ENCODE measurements around the gene GABRR3. TPM values are rescaled to one million over a fixed set of nuclear protein-coding genes. Genes with fewer than 3 reads are reported as not detected.

GABRR3 gene
- not detected for total RNA-seq

DNA sequence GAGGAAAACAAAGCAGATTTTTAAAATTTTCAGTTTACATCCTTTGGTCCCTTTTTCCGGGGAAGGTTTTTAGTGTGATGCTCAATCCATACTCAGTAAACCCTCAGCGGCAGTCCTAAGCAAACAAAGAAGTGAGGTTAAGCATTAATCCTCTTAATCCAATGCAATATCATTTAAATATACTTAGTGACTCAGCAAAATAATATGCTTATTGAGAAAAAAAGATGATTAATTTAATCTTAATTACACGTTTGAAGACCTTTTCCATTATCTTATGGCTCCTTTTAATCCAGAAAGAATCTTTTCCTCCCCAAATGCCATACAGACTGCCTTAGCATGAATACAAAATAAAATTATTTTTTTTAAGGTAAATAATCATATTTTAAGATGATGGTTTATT is at the start of gene GABRR3:
Gene GABRR3 (minus strand): TSS at position 108 of the 400 bp plus-strand sequence. CDS start 328 bp downstream, outside the sequence.
- Mint-ChIP-seq H3K9me3 (no peaks in the 10 kb centered on the region), H3K4me3 (no peak within 1 kb of the TSS), H3K4me1 (ENCODE audit: low read depth) (peaks cover 13% of the 10 kb centered on the region), H3K27me3 (peaks cover 2% of the 10 kb centered on the region), H3K36me3 (no peaks in the 10 kb centered on the region), H3K27ac (no peak within 1 kb of the TSS)
- POLR2A ChIA-PET, result no interaction called here
- CTCF ChIA-PET, result no interaction called here
- no peak for DNase-seq
- intact Hi-C loops (cut with micrococcal nuclease), result loop anchor here (5.0 kb wide), 2 partner anchors 522 to 867 kb away; partner anchors contain the start of gene DCBLD2

DNA sequence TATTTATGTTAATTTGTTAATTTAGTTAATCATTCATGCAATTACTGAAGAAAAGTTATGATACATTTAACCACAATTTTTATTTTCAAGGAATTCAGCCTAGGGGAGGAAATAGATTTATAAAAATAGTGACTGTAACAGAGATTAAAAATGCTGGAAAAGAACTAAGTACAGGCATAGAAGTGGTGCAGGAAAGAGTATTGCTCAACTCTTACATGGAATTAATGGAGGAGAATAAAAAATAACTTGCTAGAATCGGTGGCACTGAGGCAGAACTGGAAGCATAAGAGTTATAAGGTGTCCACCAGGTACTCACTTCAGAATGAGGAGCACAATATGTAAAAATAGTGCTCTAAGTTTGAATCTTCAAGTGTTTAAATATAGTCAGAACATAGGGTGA is 38.4 kb upstream of the GABRR3 start:
- Mint-ChIP-seq H3K4me3 (no peak overlapping the region), H3K27me3 (peaks cover 5% of the 10 kb centered on the region), H3K36me3 (no peaks in the 10 kb centered on the region), H3K4me1 (ENCODE audit: low read depth) (no peaks in the 10 kb centered on the region), H3K9me3 (no peaks in the 10 kb centered on the region), H3K27ac (no peak overlapping the region)
- no peak for DNase-seq
- intact Hi-C loops (cut with micrococcal nuclease), result no loop called here
- ChIA-PET POLR2A (no interaction called here), CTCF (no interaction called here)

DNA sequence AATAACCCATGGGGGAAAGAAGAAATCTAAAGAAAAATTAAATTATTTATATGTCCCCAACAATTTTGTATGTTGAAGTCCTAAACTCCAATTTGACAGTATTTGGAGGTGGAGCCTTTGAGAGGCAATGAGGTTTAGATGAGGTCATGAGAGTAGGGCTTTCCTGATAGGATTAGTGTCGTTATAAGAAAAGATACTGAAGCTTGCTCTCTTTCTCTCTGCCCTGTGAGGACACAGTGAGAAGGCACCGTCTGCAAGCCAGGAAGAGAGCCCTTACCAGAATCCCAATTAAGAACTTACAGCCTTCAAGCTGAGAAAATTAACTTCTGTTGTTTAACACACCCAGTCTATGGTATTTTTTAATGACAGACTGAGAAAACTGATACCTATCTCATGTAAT is 35.7 kb upstream of the GABRR3 start:
- Mint-ChIP-seq H3K36me3 (no peaks in the 10 kb centered on the region), H3K4me1 (ENCODE audit: low read depth) (no peaks in the 10 kb centered on the region), H3K27me3 (peaks cover 7% of the 10 kb centered on the region), H3K9me3 (no peaks in the 10 kb centered on the region), H3K27ac (no peak overlapping the region), H3K4me3 (no peak overlapping the region)
- ChIA-PET CTCF (no interaction called here), POLR2A (no interaction called here)
- no peak for DNase-seq
- intact Hi-C loops (cut with micrococcal nuclease), result no loop called here

GRCh38 chr3:98068824-98069223 is 33.7 kb upstream of the GABRR3 start:
- Mint-ChIP-seq H3K4me1 (ENCODE audit: low read depth) (no peaks in the 10 kb centered on the region), H3K9me3 (no peaks in the 10 kb centered on the region), H3K27ac (no peak overlapping the region), H3K27me3 (peaks cover 11% of the 10 kb centered on the region), H3K36me3 (no peaks in the 10 kb centered on the region), H3K4me3 (no peak overlapping the region)
- DNase-seq, result no peak
- intact Hi-C loops (cut with micrococcal nuclease), result no loop called here
- POLR2A ChIA-PET, result no interaction called here
- CTCF ChIA-PET, result no interaction called here

- ChIA-PET POLR2A (no interaction called here), CTCF (no interaction called here)
- H3K27me3 Mint-ChIP-seq, result no peaks in the 10 kb centered on the region
- no peaks in the 10 kb centered on the region for H3K9me3 Mint-ChIP-seq
- no peaks in the 10 kb centered on the region for H3K36me3 Mint-ChIP-seq
- no peak overlapping the region for H3K27ac Mint-ChIP-seq
- no peak for DNase-seq
- H3K4me1 Mint-ChIP-seq (ENCODE audit: low read depth), result no peaks in the 10 kb centered on the region
- intact Hi-C loops (cut with micrococcal nuclease), result no loop called here
- H3K4me3 Mint-ChIP-seq, result no peak overlapping the region
Measured at GRCh38 chr3:98058244-98058960, 23.3 kb upstream of the GABRR3 start.

GRCh38 chr3:98057631-98058030 is 22.5 kb upstream of the GABRR3 start:
- DNase-seq, result no peak
- no peaks in the 10 kb centered on the region for H3K36me3 Mint-ChIP-seq
- no peaks in the 10 kb centered on the region for H3K27me3 Mint-ChIP-seq
- ChIA-PET POLR2A (no interaction called here), CTCF (interaction anchor here (1.8 kb wide), 1 partner anchor 18 kb away, joined by 7 read pairs; no protein-coding TSS in a partner anchor)
- no peaks in the 10 kb centered on the region for H3K9me3 Mint-ChIP-seq
- intact Hi-C loops (cut with micrococcal nuclease), result no loop called here
- no peak overlapping the region for H3K27ac Mint-ChIP-seq
- H3K4me3 Mint-ChIP-seq, result no peak overlapping the region
- no peaks in the 10 kb centered on the region for H3K4me1 Mint-ChIP-seq (ENCODE audit: low read depth)

- intact Hi-C loops (cut with micrococcal nuclease), result no loop called here
- no peaks in the 10 kb centered on the region for H3K9me3 Mint-ChIP-seq
- no peak overlapping the region for H3K4me3 Mint-ChIP-seq
- H3K27me3 Mint-ChIP-seq, result no peaks in the 10 kb centered on the region
- POLR2A ChIA-PET, result no interaction called here
- DNase-seq, result no peak
- H3K36me3 Mint-ChIP-seq, result no peaks in the 10 kb centered on the region
- H3K4me1 Mint-ChIP-seq (ENCODE audit: low read depth), result no peaks in the 10 kb centered on the region
- CTCF ChIA-PET, result interaction anchor here (1.1 to 1.8 kb wide), 2 partner anchors 17 to 30 kb away, joined by 3 to 7 read pairs; no protein-coding TSS in a partner anchor
- no peak overlapping the region for H3K27ac Mint-ChIP-seq
Measured at GRCh38 chr3:98056035-98056434, 20.9 kb upstream of the GABRR3 start.

DNA sequence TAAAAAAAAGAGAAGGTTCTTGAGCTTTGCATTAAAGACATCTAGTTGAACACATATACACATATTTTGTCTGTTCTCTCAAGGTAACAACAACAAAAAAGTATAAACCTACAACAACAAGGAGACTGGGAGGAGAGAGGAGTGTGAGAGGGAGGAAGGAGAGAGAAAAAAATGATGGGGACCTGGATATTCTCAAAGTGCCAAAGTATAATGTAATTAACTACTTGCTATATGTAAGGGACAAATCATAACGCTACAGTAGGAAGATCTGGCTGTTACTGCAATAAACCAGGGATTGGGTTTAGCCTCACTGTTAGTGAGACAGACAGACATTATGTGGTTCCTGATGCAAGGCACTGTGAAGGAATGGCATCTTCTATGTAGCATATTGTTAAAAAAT is 14.2 kb upstream of the GABRR3 start:
- no peaks in the 10 kb centered on the region for H3K27me3 Mint-ChIP-seq
- no peaks in the 10 kb centered on the region for H3K4me1 Mint-ChIP-seq (ENCODE audit: low read depth)
- H3K27ac Mint-ChIP-seq, result no peak overlapping the region
- DNase-seq, result no peak
- CTCF ChIA-PET, result interaction anchor here (0.6 kb wide), 1 partner anchor 9 kb away, joined by 3 read pairs; no protein-coding TSS in a partner anchor
- no peaks in the 10 kb centered on the region for H3K36me3 Mint-ChIP-seq
- H3K4me3 Mint-ChIP-seq, result no peak overlapping the region
- intact Hi-C loops (cut with micrococcal nuclease), result no loop called here
- POLR2A ChIA-PET, result no interaction called here
- no peaks in the 10 kb centered on the region for H3K9me3 Mint-ChIP-seq

DNA sequence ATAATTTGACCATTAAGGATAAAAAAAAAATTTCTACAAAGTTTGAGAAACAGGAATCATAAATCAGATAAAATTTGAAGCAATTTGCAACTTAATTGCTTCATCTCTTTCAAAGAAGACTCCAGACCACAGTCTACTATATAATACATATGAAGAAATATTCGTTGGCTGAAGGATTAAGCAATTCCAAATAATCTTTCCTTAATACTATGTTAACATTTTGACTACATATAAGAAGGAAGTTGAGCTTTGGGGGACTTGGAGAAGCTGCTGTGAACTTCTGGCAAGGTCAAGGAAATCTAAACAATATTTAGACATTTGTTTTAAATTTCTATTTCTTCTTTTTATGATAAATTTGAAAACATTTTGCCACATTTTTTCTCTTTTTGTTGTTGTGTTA is 13.5 kb upstream of the GABRR3 start:
- H3K27ac Mint-ChIP-seq, result no peak overlapping the region
- intact Hi-C loops (cut with micrococcal nuclease), result no loop called here
- no peaks in the 10 kb centered on the region for H3K9me3 Mint-ChIP-seq
- no peaks in the 10 kb centered on the region for H3K36me3 Mint-ChIP-seq
- H3K4me3 Mint-ChIP-seq, result no peak overlapping the region
- peaks cover under 1% of the 10 kb centered on the region for H3K27me3 Mint-ChIP-seq
- POLR2A ChIA-PET, result no interaction called here
- H3K4me1 Mint-ChIP-seq (ENCODE audit: low read depth), result no peaks in the 10 kb centered on the region
- CTCF ChIA-PET, result interaction anchor here (1.1 kb wide), 1 partner anchor 9 kb away, joined by 5 read pairs; no protein-coding TSS in a partner anchor
- DNase-seq, result no peak

DNA sequence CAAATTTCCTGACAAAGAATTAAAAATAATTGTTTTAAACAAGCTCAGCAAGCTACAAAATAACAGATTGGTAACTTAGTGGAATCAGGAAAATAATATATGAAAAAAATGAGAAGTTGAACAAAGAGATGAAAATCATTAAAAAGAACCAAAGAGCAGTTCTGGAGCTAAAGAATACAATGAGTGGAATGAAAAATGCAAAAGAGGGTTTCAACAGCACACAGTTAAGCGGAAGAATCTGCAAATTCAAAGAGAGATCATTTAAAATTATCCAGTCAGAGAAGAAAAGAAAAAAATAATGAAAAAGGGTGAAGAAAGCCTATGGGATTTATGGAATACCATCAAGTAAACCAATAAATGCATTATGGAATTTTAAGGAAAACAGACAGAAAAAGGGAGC is 6.2 kb upstream of the GABRR3 start:
- Mint-ChIP-seq H3K4me1 (ENCODE audit: low read depth) (peaks cover 13% of the 10 kb centered on the region), H3K27ac (no peak overlapping the region), H3K36me3 (peaks cover 3% of the 10 kb centered on the region), H3K4me3 (no peak overlapping the region), H3K9me3 (peaks cover 6% of the 10 kb centered on the region), H3K27me3 (peaks cover 11% of the 10 kb centered on the region)
- intact Hi-C loops (cut with micrococcal nuclease), result no loop called here
- ChIA-PET POLR2A (no interaction called here), CTCF (interaction anchor here (0.7 to 5.9 kb wide), 7 partner anchors 17 to 773 kb away, joined by 3 to 98 read pairs (median 18); no protein-coding TSS in a partner anchor)
- DNase-seq, result no peak

- CTCF ChIA-PET, result interaction anchor here (0.6 to 5.9 kb wide), 28 partner anchors 9 to 775 kb away, joined by 3 to 98 read pairs (median 4); partner anchors contain the start of gene ARL6
- Mint-ChIP-seq H3K36me3 (peaks cover 3% of the 10 kb centered on the region), H3K4me1 (ENCODE audit: low read depth) (peaks cover 13% of the 10 kb centered on the region), H3K27me3 (peaks cover 13% of the 10 kb centered on the region), H3K27ac (peak overlapping the region; percentile 91), H3K4me3 (peak overlapping the region; percentile 77), H3K9me3 (peaks cover 6% of the 10 kb centered on the region)
- peak; percentile 81 for DNase-seq
- intact Hi-C loops (cut with micrococcal nuclease), result loop anchor here (1.0 to 5.0 kb wide), 12 partner anchors 149 to 863 kb away; partner anchors contain the start of genes ARL6, CLDND1, CPOX and DCBLD2
- POLR2A ChIA-PET, result interaction anchor here (1.1 kb wide), 1 partner anchor 275 kb away, joined by 3 read pairs; the partner anchor contains the start of gene ARL6
Measured at GRCh38 chr3:98039322-98040024, 4.4 kb upstream of the GABRR3 start.

DNA sequence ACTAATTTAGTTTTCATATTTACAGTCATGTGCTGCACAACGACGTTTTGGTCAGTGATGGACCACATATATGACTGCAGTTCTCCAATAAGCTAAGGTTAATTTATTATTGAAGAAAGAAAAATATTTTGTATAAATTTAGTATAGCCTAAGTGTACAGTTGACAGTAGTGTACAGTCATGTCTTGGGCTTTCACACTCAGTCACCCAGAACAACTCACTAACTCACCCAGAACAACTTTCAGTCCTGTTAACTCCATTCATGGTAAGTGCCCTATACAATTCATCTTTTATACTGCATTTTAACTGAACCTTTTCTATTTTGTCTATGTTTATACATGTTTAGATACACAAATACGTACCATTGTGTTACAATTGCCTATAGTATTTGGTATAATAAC is 3.8 kb upstream of the GABRR3 start:
- intact Hi-C loops (cut with micrococcal nuclease), result loop anchor here (1.0 to 5.0 kb wide), 13 partner anchors 10 to 863 kb away; partner anchors contain the start of genes ARL6, CLDND1, CPOX and DCBLD2
- no peak for DNase-seq
- ChIA-PET CTCF (interaction anchor here (0.6 to 5.9 kb wide), 34 partner anchors 8 to 1083 kb away, joined by 3 to 98 read pairs (median 4); partner anchors contain the start of gene ARL6), POLR2A (interaction anchor here (1.1 kb wide), 1 partner anchor 275 kb away, joined by 3 read pairs; the partner anchor contains the start of gene ARL6)
- Mint-ChIP-seq H3K4me3 (peak overlapping the region; percentile 77), H3K4me1 (ENCODE audit: low read depth) (peaks cover 13% of the 10 kb centered on the region), H3K36me3 (peaks cover 3% of the 10 kb centered on the region), H3K27ac (peak overlapping the region; percentile 91), H3K9me3 (peaks cover 6% of the 10 kb centered on the region), H3K27me3 (peaks cover 13% of the 10 kb centered on the region)

All from activated CD4-positive, alpha-beta memory T cell treated with anti-CD3 and anti-CD28 coated beads for 36 hours (primary cell).